WTC11 (cell line): ENCODE measurements around the gene CERS3. TPM values are rescaled to one million over a fixed set of nuclear protein-coding genes. Genes with fewer than 3 reads are reported as not detected.

ENCODE experiments used
- ATAC-seq: fragments of 200-7000 bp; cut with Tn5 transposase; 2 replicates; pipeline ENCODE4 v1.10.0; 2021; ENCODE audit warnings: mild to moderate bottlenecking, moderate library complexity
- CTCF ChIA-PET: fragments of 300-600 bp; sonication (Branson Sonifier 250); formaldehyde crosslinking; loops from one replicate; lab custom pipeline; 2021; ENCODE audit warnings: antibody characterized with exemption; lab: Charles Lee
- POLR2A ChIA-PET: fragments of 350-600 bp; sonication (Branson Sonifier 250); formaldehyde crosslinking; loops from one replicate; lab custom pipeline; 2021; ENCODE audit warnings: antibody characterized with exemption; lab: Charles Lee
- DNase-seq: peaks from one replicate; pipeline ENCODE4 v3.0.0; 2021; ENCODE audit warnings: low spot score
- H3K27ac Mint-ChIP-seq: 2 replicates; pipeline ENCODE4 v1.8.0; 2021; ENCODE audit warnings: mixed read lengths
- H3K27me3 Mint-ChIP-seq: 2 replicates; pipeline ENCODE4 v1.8.0; 2021; ENCODE audit warnings: low read depth, mild to moderate bottlenecking, moderate library complexity, mixed read lengths
- H3K36me3 Mint-ChIP-seq: 2 replicates; pipeline ENCODE4 v1.8.0; 2021; ENCODE audit warnings: mixed read lengths
- H3K4me1 Mint-ChIP-seq: 2 replicates; pipeline ENCODE4 v1.8.0; 2022; ENCODE audit warnings: mixed read lengths
- H3K4me3 Mint-ChIP-seq: 2 replicates; pipeline ENCODE4 v1.8.0; 2021; ENCODE audit warnings: mild to moderate bottlenecking, moderate library complexity, mixed read lengths
- H3K9me3 Mint-ChIP-seq: 2 replicates; pipeline ENCODE4 v1.8.0; 2021; ENCODE audit warnings: mixed read lengths
- CBFB ChIP-seq: sonication (generic); formaldehyde crosslinking; IDR thresholded peaks from 2 replicates; pipeline ENCODE4 v1.8.1; 2022; ENCODE audit warnings: mild to moderate bottlenecking, low read depth, missing genetic modification reagents
- ESRRA ChIP-seq: sonication (generic); formaldehyde crosslinking; IDR thresholded peaks from 2 replicates; pipeline ENCODE4 v1.8.1; 2022; ENCODE audit warnings: mild to moderate bottlenecking, missing genetic modification reagents, borderline replicate concordance
- FOXK1 ChIP-seq: sonication (generic); formaldehyde crosslinking; IDR thresholded peaks from 2 replicates; pipeline ENCODE4 v1.8.0; 2022; ENCODE audit warnings: mild to moderate bottlenecking, moderate library complexity, missing genetic modification reagents
- KAT7 ChIP-seq: sonication (generic); formaldehyde crosslinking; IDR thresholded peaks from 2 replicates; pipeline ENCODE4 v1.8.1; 2023; ENCODE audit warnings: missing genetic modification reagents, mild to moderate bottlenecking, borderline replicate concordance
- OVOL2 ChIP-seq: fragments of 250-450 bp; sonication (Bioruptor Pico); IDR thresholded peaks from 2 replicates; pipeline ENCODE4 v1.9.0; 2021; ENCODE audit warnings: mild to moderate bottlenecking, borderline replicate concordance
- SMAD4 ChIP-seq: sonication (generic); formaldehyde crosslinking; IDR thresholded peaks from 2 replicates; pipeline ENCODE4 v1.8.0; 2022; ENCODE audit warnings: mild to moderate bottlenecking, missing genetic modification reagents
- SOX15 ChIP-seq: fragments of 250-450 bp; sonication (Bioruptor Pico); IDR thresholded peaks from 2 replicates; pipeline ENCODE4 v1.9.0; 2021; ENCODE audit warnings: mild to moderate bottlenecking
- ZBTB21 ChIP-seq: sonication (generic); formaldehyde crosslinking; IDR thresholded peaks from 2 replicates; pipeline ENCODE4 v1.8.1; 2023; ENCODE audit warnings: mild to moderate bottlenecking, missing genetic modification reagents, borderline replicate concordance
- ZNF121 ChIP-seq: sonication (generic); formaldehyde crosslinking; IDR thresholded peaks from 2 replicates; pipeline ENCODE4 v1.8.0; 2023; ENCODE audit warnings: missing genetic modification reagents
- ZNF232 ChIP-seq: sonication (generic); formaldehyde crosslinking; IDR thresholded peaks from 2 replicates; pipeline ENCODE4 v1.8.0; 2022; ENCODE audit warnings: mild to moderate bottlenecking, missing genetic modification reagents
- ZNF263 ChIP-seq: sonication (generic); formaldehyde crosslinking; IDR thresholded peaks from 2 replicates; pipeline ENCODE4 v1.8.1; 2022; ENCODE audit warnings: low read depth, mild to moderate bottlenecking, moderate library complexity, missing genetic modification reagents
- ZNF671 ChIP-seq: fragments of 250-450 bp; sonication (Bioruptor Pico); IDR thresholded peaks from 2 replicates; pipeline ENCODE4 v1.8.0; 2021; ENCODE audit warnings: mild to moderate bottlenecking
- total RNA-seq: library from RNA; stranded (reverse); gene quantifications from 3 replicates; pipeline ENCODE4 v1.2.3, GENCODE V29; 2021
- TF ChIP-seq, protein P1 (sequence below): fragments of 250-450 bp; sonication (Bioruptor Pico); IDR thresholded peaks from 2 replicates; pipeline ENCODE4 v2.1.2; 2022; ENCODE audit warnings: mild to moderate bottlenecking, moderate library complexity
- TF ChIP-seq, protein P2 (sequence below): sonication (generic); formaldehyde crosslinking; IDR thresholded peaks from 2 replicates; pipeline ENCODE4 v1.8.0; 2022; ENCODE audit warnings: mild to moderate bottlenecking, missing genetic modification reagents
- TF ChIP-seq, protein P3 (sequence below): fragments of 250-450 bp; sonication (Bioruptor Pico); IDR thresholded peaks from 2 replicates; pipeline ENCODE4 v1.9.0; 2021; ENCODE audit warnings: moderate library complexity, mild to moderate bottlenecking, inconsistent platforms, borderline replicate concordance
- TF ChIP-seq, protein P4 (sequence below): sonication (generic); formaldehyde crosslinking; IDR thresholded peaks from 2 replicates; pipeline ENCODE4 v1.8.0; 2022; ENCODE audit warnings: mild to moderate bottlenecking, missing genetic modification reagents
- TF ChIP-seq, protein P5 (sequence below): sonication (generic); formaldehyde crosslinking; IDR thresholded peaks from 2 replicates; pipeline ENCODE4 v1.8.0; 2022; ENCODE audit warnings: mild to moderate bottlenecking, missing genetic modification reagents
- TF ChIP-seq, protein P6 (sequence below): sonication (generic); formaldehyde crosslinking; IDR thresholded peaks from 2 replicates; pipeline ENCODE4 v1.8.0; 2022; ENCODE audit warnings: missing genetic modification reagents
- TF ChIP-seq, protein P7 (sequence below): sonication (generic); formaldehyde crosslinking; IDR thresholded peaks from 2 replicates; pipeline ENCODE4 v1.8.1; 2022; ENCODE audit warnings: low read depth, mild to moderate bottlenecking, moderate library complexity, missing genetic modification reagents, borderline replicate concordance
- TF ChIP-seq, protein P8 (sequence below): sonication (generic); formaldehyde crosslinking; IDR thresholded peaks from 2 replicates; pipeline ENCODE4 v1.8.1; 2022; ENCODE audit warnings: missing genetic modification reagents, borderline replicate concordance

The CERS3 gene
- total RNA-seq, 1 experiment from 2014 or later = 0.74 TPM

DNA sequence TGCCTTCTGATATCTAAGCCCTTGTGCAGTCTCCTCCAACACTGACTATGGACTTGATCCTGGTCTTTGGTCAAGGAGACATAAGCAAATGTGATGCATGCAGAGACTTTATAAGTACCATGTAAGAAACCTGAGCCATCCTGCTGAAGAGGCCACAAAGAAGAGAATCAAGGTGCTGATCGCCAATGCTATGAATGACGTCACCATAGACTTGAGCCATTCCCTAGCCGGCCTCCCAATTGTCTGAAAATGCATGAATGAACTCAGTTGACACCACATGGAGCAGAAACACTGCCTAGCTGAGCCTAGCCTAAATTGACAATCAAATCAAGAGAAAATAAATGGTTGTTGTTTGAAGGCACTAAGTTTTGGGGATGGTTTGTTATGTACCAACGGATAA lies 51.9 kb downstream of the CERS3 start:
- H3K27me3 Mint-ChIP-seq = no peaks in the 10 kb centered on the region; the same call in 1 of the 2 replicates
- H3K4me1 Mint-ChIP-seq = no peaks in the 10 kb centered on the region
- DNase-seq = no peak
- H3K36me3 Mint-ChIP-seq = peaks cover 21% of the 10 kb centered on the region
- ATAC-seq = no peak
- peaks cover 54% of the 10 kb centered on the region for H3K9me3 Mint-ChIP-seq
- H3K27ac Mint-ChIP-seq = no peak overlapping the region
- CTCF ChIA-PET = no interaction called here
- POLR2A ChIA-PET = no interaction called here
- no peak overlapping the region for H3K4me3 Mint-ChIP-seq
- TF ChIP-seq OVOL2 = no peak
- TF ChIP-seq SMAD4 (CRISPR knock-in tag) = no peak
- TF ChIP-seq ZNF121 (CRISPR knock-in tag) = no peak
- no peak for TF ChIP-seq FOXK1 (CRISPR knock-in tag)
- TF ChIP-seq ZNF263 (CRISPR knock-in tag) = no peak
- TF ChIP-seq, all 79 proteins: peak for 0

DNA sequence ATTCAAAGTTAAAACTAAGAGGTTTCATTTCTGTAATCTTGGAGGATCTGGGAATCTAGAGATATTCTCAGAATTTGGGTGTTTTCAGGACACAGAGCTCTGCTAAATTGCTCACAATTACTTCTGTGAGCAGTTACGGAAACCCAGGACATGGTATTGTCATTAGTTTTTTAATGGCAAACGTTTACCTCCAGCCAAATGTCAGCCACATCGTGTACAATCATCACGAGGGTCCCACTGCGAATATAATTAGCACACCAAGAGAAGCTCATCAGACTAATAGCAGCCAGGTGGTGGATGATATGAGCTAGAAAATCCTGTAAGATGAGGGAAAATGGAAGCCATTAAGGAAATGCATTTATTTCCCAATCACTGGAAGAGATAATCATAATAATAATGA lies 56.0 kb downstream of the CERS3 start:
- peaks cover 6% of the 10 kb centered on the region; the same call in 1 of the 2 replicates for H3K36me3 Mint-ChIP-seq
- TF ChIP-seq FOXK1 (CRISPR knock-in tag) (no peak), ZNF671 (no peak), ZNF263 (CRISPR knock-in tag) (no peak), SOX15 (CRISPR knock-in tag) (no peak), ZNF232 (CRISPR knock-in tag) (no peak), ZBTB21 (CRISPR knock-in tag) (no peak)
- TF ChIP-seq, protein P1, sequence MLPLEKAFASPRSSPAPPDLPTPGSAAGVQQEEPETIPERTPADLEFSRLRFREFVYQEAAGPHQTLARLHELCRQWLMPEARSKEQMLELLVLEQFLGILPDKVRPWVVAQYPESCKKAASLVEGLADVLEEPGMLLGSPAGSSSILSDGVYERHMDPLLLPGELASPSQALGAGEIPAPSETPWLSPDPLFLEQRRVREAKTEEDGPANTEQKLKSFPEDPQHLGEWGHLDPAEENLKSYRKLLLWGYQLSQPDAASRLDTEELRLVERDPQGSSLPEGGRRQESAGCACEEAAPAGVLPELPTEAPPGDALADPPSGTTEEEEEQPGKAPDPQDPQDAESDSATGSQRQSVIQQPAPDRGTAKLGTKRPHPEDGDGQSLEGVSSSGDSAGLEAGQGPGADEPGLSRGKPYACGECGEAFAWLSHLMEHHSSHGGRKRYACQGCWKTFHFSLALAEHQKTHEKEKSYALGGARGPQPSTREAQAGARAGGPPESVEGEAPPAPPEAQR (CRISPR knock-in tag) = no peak
- TF ChIP-seq, protein P2, sequence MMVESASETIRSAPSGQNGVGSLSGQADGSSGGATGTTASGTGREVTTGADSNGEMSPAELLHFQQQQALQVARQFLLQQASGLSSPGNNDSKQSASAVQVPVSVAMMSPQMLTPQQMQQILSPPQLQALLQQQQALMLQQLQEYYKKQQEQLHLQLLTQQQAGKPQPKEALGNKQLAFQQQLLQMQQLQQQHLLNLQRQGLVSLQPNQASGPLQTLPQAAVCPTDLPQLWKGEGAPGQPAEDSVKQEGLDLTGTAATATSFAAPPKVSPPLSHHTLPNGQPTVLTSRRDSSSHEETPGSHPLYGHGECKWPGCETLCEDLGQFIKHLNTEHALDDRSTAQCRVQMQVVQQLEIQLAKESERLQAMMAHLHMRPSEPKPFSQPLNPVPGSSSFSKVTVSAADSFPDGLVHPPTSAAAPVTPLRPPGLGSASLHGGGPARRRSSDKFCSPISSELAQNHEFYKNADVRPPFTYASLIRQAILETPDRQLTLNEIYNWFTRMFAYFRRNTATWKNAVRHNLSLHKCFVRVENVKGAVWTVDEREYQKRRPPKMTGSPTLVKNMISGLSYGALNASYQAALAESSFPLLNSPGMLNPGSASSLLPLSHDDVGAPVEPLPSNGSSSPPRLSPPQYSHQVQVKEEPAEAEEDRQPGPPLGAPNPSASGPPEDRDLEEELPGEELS (CRISPR knock-in tag) = no peak
- TF ChIP-seq, protein P3, sequence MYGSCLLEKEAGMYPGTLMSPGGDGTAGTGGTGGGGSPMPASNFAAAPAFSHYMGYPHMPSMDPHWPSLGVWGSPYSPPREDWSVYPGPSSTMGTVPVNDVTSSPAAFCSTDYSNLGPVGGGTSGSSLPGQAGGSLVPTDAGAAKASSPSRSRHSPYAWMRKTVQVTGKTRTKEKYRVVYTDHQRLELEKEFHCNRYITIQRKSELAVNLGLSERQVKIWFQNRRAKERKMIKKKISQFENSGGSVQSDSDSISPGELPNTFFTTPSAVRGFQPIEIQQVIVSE = no peak
- TF ChIP-seq, all 79 proteins: peak for 0
- no peaks in the 10 kb centered on the region; the same call in 1 of the 2 replicates for H3K27me3 Mint-ChIP-seq
- CTCF ChIA-PET = no interaction called here
- no peaks in the 10 kb centered on the region for H3K4me1 Mint-ChIP-seq
- POLR2A ChIA-PET = no interaction called here
- H3K4me3 Mint-ChIP-seq = no peak overlapping the region
- DNase-seq (no peak), ATAC-seq (no peak)
- H3K27ac Mint-ChIP-seq = no peak overlapping the region
- H3K9me3 Mint-ChIP-seq = peaks cover 30% of the 10 kb centered on the region

DNA sequence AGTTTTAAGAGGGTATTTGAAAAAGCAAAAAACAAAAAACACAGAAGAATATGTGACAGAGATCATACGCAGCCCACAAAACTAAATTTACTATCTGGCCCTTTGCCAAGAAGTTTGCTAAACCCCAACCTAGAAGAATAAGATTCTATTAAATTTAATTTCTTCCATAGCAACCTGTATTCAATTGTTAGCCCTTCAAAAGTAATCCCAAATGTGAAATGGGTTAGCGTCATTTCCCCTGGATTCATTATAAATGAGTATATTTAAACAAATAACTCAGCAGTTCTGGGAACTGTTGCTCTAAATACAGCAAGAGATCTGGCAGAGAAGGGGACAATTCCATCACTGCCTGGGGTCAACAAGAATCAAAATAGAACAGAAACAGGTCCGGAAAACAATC lies 56.8 kb downstream of the CERS3 start:
- no peak for ATAC-seq
- Mint-ChIP-seq H3K27me3 (no peaks in the 10 kb centered on the region), H3K9me3 (peaks cover 22% of the 10 kb centered on the region)
- DNase-seq = no peak
- CTCF ChIA-PET = no interaction called here
- POLR2A ChIA-PET = no interaction called here
- TF ChIP-seq, protein P4, sequence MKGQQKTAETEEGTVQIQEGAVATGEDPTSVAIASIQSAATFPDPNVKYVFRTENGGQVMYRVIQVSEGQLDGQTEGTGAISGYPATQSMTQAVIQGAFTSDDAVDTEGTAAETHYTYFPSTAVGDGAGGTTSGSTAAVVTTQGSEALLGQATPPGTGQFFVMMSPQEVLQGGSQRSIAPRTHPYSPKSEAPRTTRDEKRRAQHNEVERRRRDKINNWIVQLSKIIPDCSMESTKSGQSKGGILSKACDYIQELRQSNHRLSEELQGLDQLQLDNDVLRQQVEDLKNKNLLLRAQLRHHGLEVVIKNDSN = no peak
- TF ChIP-seq, protein P5, sequence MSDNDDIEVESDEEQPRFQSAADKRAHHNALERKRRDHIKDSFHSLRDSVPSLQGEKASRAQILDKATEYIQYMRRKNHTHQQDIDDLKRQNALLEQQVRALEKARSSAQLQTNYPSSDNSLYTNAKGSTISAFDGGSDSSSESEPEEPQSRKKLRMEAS (CRISPR knock-in tag) = no peak
- TF ChIP-seq ESRRA (CRISPR knock-in tag) (no peak), CBFB (CRISPR knock-in tag) (no peak), KAT7 (CRISPR knock-in tag) (no peak)
- TF ChIP-seq, protein P6, sequence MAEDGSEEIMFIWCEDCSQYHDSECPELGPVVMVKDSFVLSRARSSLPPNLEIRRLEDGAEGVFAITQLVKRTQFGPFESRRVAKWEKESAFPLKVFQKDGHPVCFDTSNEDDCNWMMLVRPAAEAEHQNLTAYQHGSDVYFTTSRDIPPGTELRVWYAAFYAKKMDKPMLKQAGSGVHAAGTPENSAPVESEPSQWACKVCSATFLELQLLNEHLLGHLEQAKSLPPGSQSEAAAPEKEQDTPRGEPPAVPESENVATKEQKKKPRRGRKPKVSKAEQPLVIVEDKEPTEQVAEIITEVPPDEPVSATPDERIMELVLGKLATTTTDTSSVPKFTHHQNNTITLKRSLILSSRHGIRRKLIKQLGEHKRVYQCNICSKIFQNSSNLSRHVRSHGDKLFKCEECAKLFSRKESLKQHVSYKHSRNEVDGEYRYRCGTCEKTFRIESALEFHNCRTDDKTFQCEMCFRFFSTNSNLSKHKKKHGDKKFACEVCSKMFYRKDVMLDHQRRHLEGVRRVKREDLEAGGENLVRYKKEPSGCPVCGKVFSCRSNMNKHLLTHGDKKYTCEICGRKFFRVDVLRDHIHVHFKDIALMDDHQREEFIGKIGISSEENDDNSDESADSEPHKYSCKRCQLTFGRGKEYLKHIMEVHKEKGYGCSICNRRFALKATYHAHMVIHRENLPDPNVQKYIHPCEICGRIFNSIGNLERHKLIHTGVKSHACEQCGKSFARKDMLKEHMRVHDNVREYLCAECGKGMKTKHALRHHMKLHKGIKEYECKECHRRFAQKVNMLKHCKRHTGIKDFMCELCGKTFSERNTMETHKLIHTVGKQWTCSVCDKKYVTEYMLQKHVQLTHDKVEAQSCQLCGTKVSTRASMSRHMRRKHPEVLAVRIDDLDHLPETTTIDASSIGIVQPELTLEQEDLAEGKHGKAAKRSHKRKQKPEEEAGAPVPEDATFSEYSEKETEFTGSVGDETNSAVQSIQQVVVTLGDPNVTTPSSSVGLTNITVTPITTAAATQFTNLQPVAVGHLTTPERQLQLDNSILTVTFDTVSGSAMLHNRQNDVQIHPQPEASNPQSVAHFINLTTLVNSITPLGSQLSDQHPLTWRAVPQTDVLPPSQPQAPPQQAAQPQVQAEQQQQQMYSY (CRISPR knock-in tag) = no peak
- TF ChIP-seq, protein P7, sequence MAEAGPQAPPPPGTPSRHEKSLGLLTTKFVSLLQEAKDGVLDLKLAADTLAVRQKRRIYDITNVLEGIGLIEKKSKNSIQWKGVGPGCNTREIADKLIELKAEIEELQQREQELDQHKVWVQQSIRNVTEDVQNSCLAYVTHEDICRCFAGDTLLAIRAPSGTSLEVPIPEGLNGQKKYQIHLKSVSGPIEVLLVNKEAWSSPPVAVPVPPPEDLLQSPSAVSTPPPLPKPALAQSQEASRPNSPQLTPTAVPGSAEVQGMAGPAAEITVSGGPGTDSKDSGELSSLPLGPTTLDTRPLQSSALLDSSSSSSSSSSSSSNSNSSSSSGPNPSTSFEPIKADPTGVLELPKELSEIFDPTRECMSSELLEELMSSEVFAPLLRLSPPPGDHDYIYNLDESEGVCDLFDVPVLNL (CRISPR knock-in tag) = no peak
- TF ChIP-seq, protein P8, sequence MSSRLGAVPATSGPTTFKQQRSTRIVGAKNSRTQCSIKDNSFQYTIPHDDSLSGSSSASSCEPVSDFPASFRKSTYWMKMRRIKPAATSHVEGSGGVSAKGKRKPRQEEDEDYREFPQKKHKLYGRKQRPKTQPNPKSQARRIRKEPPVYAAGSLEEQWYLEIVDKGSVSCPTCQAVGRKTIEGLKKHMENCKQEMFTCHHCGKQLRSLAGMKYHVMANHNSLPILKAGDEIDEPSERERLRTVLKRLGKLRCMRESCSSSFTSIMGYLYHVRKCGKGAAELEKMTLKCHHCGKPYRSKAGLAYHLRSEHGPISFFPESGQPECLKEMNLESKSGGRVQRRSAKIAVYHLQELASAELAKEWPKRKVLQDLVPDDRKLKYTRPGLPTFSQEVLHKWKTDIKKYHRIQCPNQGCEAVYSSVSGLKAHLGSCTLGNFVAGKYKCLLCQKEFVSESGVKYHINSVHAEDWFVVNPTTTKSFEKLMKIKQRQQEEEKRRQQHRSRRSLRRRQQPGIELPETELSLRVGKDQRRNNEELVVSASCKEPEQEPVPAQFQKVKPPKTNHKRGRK = no peak
- TF ChIP-seq, all 79 proteins: peak for 0
- no peaks in the 10 kb centered on the region for H3K36me3 Mint-ChIP-seq
- no peaks in the 10 kb centered on the region for H3K4me1 Mint-ChIP-seq
- H3K27ac Mint-ChIP-seq = no peak overlapping the region
- H3K4me3 Mint-ChIP-seq = no peak overlapping the region
